ENCODE data around the gene HMGXB3.
"Not testable (repeated sequence)": the region's sequence is repeated elsewhere in the genome, so short reads cannot be mapped to it uniquely, and the experiment has no call there.

HMGXB3 gene

DNA sequence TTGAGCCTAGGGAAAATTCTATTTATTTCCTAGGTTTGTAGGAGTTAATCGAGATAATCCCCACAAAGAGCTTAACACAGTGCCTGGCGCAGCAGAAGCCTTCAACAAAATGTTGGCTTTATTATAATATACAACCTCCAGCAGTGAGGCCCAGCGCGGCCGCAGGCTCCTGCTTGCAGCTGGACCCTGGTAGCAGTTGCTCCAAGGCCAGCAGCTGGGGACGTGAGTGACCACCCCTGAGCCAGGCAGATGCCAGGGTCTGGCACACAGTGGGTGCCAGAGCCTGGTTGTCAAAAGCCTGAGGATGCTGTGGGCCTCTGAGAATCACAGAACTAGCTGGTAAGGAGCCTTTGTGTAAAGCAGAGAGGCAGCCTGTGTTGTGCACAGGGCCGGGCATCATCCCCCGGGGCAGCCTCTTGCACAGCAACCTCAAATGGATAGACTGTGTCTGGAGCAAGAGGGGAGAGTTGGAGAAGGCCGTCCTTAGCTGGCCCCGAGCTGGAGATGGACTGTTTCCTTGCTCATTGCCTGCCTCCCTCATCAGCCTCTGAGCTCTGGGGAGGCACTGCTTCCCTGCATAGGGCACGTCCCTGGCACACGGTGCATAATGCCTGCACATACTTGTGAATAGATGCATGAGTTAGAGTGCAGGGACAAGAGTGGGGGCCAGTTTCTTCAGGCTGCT lies 68.6 kb downstream of the HMGXB3 start:
- no peak for FAIRE-seq

DNA sequence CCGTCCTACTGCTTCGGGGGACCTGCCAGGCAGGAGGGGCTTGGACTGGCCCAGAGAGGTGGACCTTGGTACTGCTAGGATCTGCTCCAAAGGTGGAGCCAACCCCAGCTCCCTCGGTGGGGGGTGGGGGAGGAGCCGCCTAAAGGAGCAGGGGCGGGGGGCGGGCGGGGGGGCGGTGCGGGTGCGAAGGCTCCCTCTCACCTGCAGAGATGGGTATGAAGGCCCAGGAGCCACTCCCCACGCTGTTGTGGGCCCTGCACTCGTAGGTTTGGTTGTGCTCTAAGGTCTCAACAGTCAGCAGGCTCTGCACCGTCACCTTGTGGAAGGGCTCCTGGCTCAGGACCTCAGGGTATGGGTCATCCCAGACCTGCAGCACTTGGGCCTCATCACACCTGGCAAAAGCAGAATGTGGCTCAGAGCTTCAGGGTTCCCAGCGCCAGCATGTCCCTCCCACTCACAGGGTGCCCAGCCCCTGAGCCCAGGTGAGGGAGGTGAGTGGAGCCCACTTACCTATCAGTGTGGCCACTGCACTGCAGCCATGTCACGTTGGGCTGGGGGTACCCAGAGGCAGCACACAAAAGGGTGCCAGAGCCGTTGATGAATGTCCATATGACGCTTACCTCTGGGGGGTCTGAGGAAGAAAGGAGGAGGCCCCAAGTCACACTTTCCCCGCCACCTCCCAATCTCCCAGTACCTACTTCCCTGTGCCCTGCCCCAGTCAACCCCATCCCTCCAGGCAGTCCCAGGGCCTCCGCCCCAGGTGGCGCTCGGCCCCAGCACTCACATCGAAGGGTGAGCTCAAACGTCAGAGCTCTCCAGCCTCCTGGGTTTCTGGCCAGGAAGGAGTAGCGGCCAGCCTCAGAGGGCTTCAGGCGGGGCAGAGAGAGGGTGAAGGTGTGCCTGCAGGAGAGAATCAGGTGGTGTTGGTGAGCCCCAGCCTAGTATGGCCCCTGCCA lies 69.4 kb downstream of the HMGXB3 start:
- no peak for FAIRE-seq

GRCh38 chr5:150070821-150071220 lies 70.3 kb downstream of the HMGXB3 start:
- no peak for FAIRE-seq

GRCh38 chr5:150073086-150073625 lies 72.6 kb downstream of the HMGXB3 start:
- no peak for FAIRE-seq

DNA sequence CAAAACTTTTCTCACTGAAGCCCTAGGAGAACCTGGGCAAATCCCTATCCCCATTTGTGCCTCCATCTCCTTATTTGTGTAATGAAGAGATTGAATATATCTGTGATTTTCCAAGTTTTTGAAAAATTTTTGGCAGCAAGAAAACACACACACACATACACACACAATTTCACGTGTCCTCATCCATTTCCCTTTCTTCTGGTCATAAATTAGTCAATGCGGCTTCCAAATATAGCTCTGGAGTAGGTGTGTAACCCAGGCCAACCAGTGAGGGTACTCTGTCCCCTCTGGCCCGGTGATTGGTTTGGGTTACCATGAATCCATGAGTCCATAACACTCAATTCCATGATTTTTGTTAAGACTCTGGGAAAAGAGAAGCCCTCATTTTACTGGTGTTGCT lies 73.1 kb downstream of the HMGXB3 start:
- FAIRE-seq = no peak

- no peak for FAIRE-seq
Observed at GRCh38 chr5:150075233-150075632, 74.7 kb downstream of the HMGXB3 start.

DNA sequence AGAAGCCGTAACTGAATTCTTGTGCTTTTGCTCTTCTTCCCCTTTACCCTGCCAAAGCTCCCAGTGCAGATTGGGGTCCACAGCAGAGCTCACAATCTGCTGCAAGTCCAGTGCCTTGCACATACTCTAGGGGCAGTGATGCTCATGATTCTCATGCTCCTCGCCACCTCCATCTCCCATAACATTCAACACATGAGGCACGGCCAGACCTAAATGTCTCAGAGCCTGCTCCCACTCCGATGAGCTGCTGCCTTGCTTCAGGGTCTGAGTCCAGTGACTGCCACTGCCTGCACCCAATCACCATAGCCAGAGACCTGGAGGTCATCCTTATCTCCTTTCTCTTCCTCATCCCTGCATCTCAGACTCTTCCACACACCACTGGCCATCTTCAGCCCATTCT lies 75.3 kb downstream of the HMGXB3 start:
- FAIRE-seq = no peak

- FAIRE-seq = no peak
Observed at GRCh38 chr5:150077060-150077459, 76.5 kb downstream of the HMGXB3 start.

DNA sequence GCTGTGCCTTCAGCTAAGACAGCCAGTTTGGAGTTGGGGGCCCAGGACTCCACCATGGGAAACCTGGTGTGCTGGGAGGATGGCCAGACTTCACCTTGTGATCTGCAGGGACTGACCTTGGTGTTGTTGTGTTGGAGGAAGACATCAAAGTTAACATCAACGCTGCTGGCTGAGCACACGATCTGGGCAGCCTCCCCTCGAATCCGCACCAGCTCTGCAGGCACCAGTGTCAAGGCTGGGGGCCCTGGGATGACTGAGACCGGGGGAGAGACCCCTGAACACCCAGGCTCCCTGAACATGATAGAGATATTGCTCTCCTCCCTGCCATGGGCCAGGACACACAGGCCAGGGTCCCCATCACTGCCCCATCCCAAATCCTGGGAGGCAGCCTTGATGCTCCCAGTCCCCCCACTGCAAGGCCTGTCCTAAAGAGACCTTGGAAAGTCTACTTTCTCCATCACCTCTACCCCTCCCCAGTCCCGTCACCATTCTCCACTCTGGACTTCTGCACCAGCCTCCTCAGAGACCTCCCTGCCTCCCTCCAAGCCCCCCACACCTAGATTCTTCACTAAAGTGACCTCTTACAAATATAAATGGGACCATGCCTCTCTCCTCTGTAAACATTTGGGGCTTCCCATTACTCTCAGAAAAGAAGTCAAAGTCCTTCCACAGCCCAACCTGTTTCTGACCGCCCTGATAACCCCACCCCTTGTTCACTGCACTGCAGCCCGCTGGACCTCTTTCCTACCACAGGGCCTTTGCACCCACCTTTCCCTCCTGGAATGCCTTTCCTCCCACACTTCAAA lies 77.7 kb downstream of the HMGXB3 start:
- no peak for FAIRE-seq

DNA sequence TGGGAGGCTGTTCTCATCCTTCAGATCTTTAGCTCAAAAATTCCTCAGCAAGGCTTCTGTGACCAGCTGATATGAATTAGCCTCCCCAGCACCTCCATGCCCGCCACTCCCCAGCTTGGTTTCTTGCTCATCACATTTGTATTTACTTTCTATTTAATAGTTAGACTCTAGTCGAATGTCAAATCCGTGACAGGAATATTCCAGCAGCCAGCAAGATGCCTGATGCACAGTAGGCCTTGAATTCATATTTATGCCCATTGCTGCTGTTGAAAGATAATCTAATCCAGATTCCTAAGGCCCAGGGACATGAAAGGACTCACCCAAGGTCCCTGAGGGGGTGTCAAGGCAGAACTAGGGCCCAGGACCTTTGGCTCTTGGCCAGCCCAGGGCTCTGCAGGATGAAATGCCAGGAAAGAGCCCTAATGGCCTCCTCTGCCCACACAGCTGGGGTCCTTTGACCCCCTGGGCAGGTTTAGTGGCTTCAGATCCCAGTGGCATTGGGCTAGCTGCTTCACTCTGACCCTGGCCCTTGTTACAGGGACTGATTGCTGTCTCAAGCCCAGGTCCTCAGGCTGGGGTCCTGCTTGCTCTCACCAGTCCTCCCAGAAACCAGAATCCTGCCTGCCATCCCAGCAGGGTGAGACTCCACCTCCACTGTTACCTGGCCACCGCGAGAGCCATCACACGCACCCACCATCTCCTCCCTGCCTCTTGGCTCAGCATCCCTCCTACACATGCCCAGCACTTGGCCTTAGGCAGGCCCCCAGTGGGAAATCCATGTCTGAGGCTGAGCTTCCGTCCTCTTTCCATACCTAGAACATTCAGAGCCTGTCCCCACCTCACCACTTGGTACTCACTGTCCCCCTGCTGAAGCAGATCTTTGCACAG lies 78.5 kb downstream of the HMGXB3 start:
- no peak for FAIRE-seq

- no peak for FAIRE-seq
Observed at GRCh38 chr5:150079909-150080461, 79.4 kb downstream of the HMGXB3 start.

DNA sequence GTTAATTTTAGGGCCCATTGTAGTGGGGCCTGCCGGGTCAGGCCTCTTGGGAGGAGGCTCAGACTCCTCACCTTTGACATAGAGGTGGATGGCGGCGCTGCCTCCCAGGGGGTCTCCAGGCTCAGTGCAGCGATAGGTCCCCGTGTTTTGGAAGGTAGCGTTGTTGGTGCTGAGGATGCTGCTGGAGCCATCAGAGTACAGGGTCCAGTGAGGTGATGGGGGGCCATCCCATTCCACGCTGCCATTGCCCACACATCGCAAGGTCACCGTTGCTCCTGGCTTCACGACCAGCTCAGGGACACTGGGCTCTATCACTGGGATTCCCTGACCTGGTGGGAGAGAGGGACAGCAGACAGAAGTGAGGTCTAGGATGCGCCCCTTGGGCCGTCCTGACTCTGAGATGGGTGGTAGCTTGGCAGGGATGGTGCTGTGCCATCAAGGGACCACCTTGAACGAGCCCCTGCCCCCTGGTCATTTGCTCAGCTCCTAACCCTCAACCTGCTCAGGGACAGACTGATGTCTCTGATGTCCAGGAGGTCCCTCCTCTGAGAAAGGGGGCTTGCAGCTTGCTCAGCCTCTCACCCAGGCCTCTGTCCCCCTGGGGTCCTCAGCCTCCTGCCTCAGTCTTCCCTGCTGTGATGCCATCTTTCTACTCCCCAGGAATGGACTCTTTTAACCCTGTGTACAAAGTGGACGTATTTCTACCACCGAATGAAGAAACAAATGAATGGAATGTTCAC lies 80.3 kb downstream of the HMGXB3 start:
- no peak for FAIRE-seq

GRCh38 chr5:150081541-150082283 lies 81.2 kb downstream of the HMGXB3 start:
- no peak for FAIRE-seq

GRCh38 chr5:150082374-150082773 lies 81.8 kb downstream of the HMGXB3 start:
- no peak for FAIRE-seq

- FAIRE-seq = no peak
Observed at GRCh38 chr5:150082889-150083288, 82.3 kb downstream of the HMGXB3 start.

DNA sequence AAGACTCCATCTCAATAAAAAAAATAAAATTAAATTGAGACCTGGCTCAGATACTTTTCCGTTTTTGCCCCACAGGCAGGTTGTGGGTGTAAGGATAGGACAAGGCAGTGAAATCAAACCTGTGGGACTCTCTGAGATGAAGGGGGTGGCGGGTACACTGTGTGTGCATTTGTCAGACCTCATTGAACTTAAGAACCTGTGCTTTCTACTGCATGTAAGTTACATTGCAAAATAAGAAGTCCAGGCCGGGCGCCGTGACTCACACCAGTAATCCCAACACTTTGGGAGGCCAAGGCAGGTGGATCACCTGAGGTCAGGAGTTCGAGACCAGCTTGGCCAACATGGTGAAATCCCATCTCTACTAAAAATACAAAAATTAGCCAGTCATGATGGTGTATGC lies 84.2 kb downstream of the HMGXB3 start:
- not testable (repeated sequence) for FAIRE-seq

GRCh38 chr5:150085191-150085912 lies 84.8 kb downstream of the HMGXB3 start:
- FAIRE-seq = no peak

DNA sequence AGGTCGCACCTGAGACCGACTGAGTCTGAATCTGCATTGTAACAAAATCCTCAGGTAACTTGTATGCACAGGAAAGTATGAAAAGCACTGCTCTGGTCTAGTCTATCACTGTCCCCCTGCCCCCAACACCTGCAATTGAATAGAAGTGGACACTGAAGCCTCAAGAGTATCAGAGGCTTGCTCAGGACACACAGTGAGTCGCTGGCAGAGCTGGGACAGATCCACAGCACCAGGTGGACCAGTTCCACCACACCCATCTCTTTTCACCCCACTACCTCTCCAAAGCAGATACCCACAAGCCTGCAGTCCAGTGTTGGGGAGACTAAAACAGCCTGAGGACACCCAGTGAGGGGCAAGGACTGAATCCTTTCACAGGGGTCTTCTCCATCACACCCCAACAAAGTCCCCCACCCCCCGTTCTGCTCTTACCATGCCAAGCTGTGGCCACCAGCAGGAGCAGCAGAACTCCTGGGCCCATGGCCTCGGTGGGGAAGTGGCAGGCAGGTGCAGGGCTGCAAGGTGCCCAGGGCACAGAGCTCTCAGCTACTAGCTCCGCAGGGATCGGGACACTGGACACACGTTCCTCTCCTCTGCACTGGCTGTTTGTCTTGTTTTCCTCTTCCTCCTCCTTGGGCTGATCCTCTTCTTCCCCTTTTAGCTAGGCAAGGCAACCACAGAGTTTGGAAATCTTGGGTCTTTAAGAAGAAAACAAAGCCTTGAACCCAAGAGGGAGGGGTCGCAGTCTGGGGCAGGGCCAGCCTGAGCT lies 85.6 kb downstream of the HMGXB3 start, which contains the start of gene CSF1R:
Gene CSF1R (minus strand): TSS at position 605 of the 766 bp plus-strand sequence. CDS start 127 bp downstream, at position 478.
- FAIRE-seq = no peak
